Kidney (tissue), 14 donors: ENCODE results near the gene PCNX3. TPM values are rescaled to one million over a fixed set of nuclear protein-coding genes. Genes with fewer than 3 reads are reported as not detected.

Source experiments
- DNase-seq, 5 donors: peaks; one replicate each; pipeline ENCODE4 v3.0.0-alpha.2; 2013 to 2020
- FAIRE-seq: peaks from 2 replicates; lab custom pipeline; 2012; peaks lifted over from hg19 to GRCh38; lab: Jason Lieb, UNC
- H3K27ac ChIP-seq, 2 donors: one replicate each; pipeline ENCODE4 v1.7.0; 2013; ENCODE audit warnings: low read depth in 2 of 2, low read length in 2 of 2, inconsistent platforms in 1 of 2
- H3K27me3 ChIP-seq: one replicate; pipeline ENCODE4 v1.7.1; 2013; ENCODE audit warnings: low read length, inconsistent platforms; ENCODE audit not compliant: control insufficient read depth, insufficient read depth
- H3K36me3 ChIP-seq, 3 donors: one replicate each; pipeline versions ENCODE4 v1.7.0 to v1.7.1; 2013; ENCODE audit warnings: low read length in 3 of 3, control low read depth in 1 of 3, inconsistent platforms in 1 of 3; ENCODE audit not compliant: insufficient read depth in 3 of 3, control insufficient read depth in 2 of 3
- H3K4me1 ChIP-seq, 3 donors: one replicate each; pipeline versions ENCODE4 v1.7.0 to v1.7.1; 2013; ENCODE audit warnings: low read length in 3 of 3, inconsistent platforms in 1 of 3, low read depth in 1 of 3; ENCODE audit not compliant: control insufficient read depth in 2 of 3, insufficient read depth in 2 of 3
- H3K4me3 ChIP-seq, 3 donors: one replicate each; pipeline versions ENCODE4 v1.7.0 to v1.8.1; 2013; ENCODE audit warnings: low read length in 3 of 3, control low read depth in 1 of 3, inconsistent platforms in 1 of 3
- H3K9ac ChIP-seq, 3 donors: one replicate each; pipeline versions ENCODE4 v1.7.0 to v1.7.1; 2013; ENCODE audit warnings: low read length in 3 of 3, control low read depth in 1 of 3, inconsistent platforms in 1 of 3
- H3K9me3 ChIP-seq, 3 donors: one replicate each; pipeline versions ENCODE4 v1.7.0 to v1.7.1; 2013; ENCODE audit warnings: low read length in 3 of 3, control low read depth in 1 of 3, inconsistent platforms in 1 of 3; ENCODE audit not compliant: control insufficient read depth in 2 of 3, insufficient read depth in 1 of 3
- CTCF ChIP-seq: IDR thresholded peaks from 3 replicates; pipeline ENCODE4 v1.5.1; 2012; ENCODE audit warnings: mild to moderate bottlenecking, moderate library complexity, borderline replicate concordance; ENCODE audit not compliant: insufficient read depth; ENCODE audit errors: extremely low read depth
- intact Hi-C: fragments of 100-400 bp; cut with DNase I; formaldehyde crosslinking; loops from one replicate; pipeline ENCODE4 v1.11.1; 2022
- microRNA-seq: library from miRNA; unstranded; fragments of <30 nt; microRNA quantifications from one replicate; pipeline ENCODE4 v1.2.0, GENCODE V29; 2020
- polyA plus RNA-seq: library from polyadenylated mRNA; stranded (reverse); fragments of 350-450 nt; fragmentation: Illumina TruSeq; extraction: RNeasy Lipid Tissue Mini Kit (QIAGEN cat#74804); gene quantifications from one replicate; pipeline ENCODE4 v1.2.3, GENCODE V29; 2014; ENCODE audit warnings: low read depth, low replicate concordance; ENCODE audit not compliant: insufficient read depth
- total RNA-seq: library from RNA; stranded (reverse); fragmentation: NEBNext Ultra II Directional; extraction: Animal tissue kit (Norgen Biotek cat#: 25700); gene quantifications from one replicate; pipeline ENCODE4 v1.2.1, GENCODE V29; 2021
- donor health status: control.
- donor health status: control.
- donor health status: control.
- donor health status: control.
- donor health status: control.
- donor health status: DM: yes; HTN: yes; CAD: no.
- donor health status: Normal renal cell carcinoma (clear cell type).

Gene PCNX3
- total and polyA plus RNA-seq, 2 donors from 2014 or later, result 13.6 to 44.4 TPM

DNA sequence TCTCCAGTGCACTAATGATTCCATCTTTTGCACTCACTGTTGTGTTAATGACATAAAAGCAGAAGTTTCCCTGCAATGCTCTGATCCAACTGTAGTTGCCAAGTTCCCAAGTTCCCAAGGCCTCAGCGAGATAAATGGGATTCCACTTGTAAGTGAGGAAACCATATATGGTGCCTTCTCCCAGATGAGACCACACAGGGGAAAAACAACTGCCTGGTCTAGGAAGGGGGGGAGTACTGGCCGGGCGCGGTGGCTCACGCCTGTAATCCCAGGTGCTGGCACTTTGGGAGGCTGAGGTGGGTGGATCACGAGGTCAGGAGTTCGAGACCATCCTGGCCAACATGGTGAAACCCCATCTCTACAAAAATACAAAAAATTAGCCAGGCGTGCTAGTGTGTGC lies 70.4 kb downstream of the PCNX3 start:
- H3K27me3 ChIP-seq, result no peaks in the 10 kb centered on the region
- H3K36me3 ChIP-seq, result no peaks in the 10 kb centered on the region
- H3K9me3 ChIP-seq, result no peaks in the 10 kb centered on the region
- H3K4me3 ChIP-seq, result no peak overlapping the region
- H3K9ac ChIP-seq, result no peak overlapping the region
- H3K27ac ChIP-seq, result no peak overlapping the region
- FAIRE-seq (no peak), DNase-seq (no peak)
- intact Hi-C loops, result no loop called here
- H3K4me1 ChIP-seq, result no peaks in the 10 kb centered on the region
- TF ChIP-seq CTCF, result no peak

Small RNAs within 50 kb of the gene (microRNA-seq; reads per million reads assigned to microRNA genes)
- not detected for gene MIR4489
- gene MIR4690, result not detected

Other genes with a start within 250 kb of the PCNX3 start
- gene SLC25A45, start 233.1 kb upstream of the PCNX3 start, total RNA-seq, result 14.7 TPM
- 4.1 TPM for gene SLC25A45, start 233.1 kb upstream of the PCNX3 start, polyA plus RNA-seq
- 41.3 TPM for gene FRMD8, start 229.1 kb upstream of the PCNX3 start, total RNA-seq
- gene FRMD8, start 229.1 kb upstream of the PCNX3 start, polyA plus RNA-seq, result 9.4 TPM
- gene NEAT1, start 193.0 kb upstream of the PCNX3 start, total RNA-seq, result 1,006 TPM
- gene NEAT1, start 193.0 kb upstream of the PCNX3 start, polyA plus RNA-seq, result 595 TPM
- gene MALAT1, start 116.7 kb upstream of the PCNX3 start, total RNA-seq, result 15,262 TPM
- gene MALAT1, start 116.7 kb upstream of the PCNX3 start, polyA plus RNA-seq, result 219 TPM
- gene SCYL1, start 90.7 kb upstream of the PCNX3 start, total RNA-seq, result 72.2 TPM
- gene SCYL1, start 90.7 kb upstream of the PCNX3 start, polyA plus RNA-seq, result 78.9 TPM
- 165 TPM for gene LTBP3, start 57.4 kb upstream of the PCNX3 start, total RNA-seq
- gene LTBP3, start 57.4 kb upstream of the PCNX3 start, polyA plus RNA-seq, result 61.6 TPM
- 32.0 TPM for gene ZNRD2, start 45.3 kb upstream of the PCNX3 start, total RNA-seq
- gene ZNRD2, start 45.3 kb upstream of the PCNX3 start, polyA plus RNA-seq, result 60.4 TPM
- gene FAM89B, start 43.2 kb upstream of the PCNX3 start, total RNA-seq, result 36.7 TPM
- 33.5 TPM for gene FAM89B, start 43.2 kb upstream of the PCNX3 start, polyA plus RNA-seq
- gene EHBP1L1, start 39.7 kb upstream of the PCNX3 start, total RNA-seq, result 95.4 TPM
- 20.5 TPM for gene EHBP1L1, start 39.7 kb upstream of the PCNX3 start, polyA plus RNA-seq
- 0.25 TPM for gene KCNK7, start 20.0 kb upstream of the PCNX3 start, total RNA-seq
- not detected for gene KCNK7, start 20.0 kb upstream of the PCNX3 start, polyA plus RNA-seq
- 89.1 TPM for gene MAP3K11, start 1.6 kb upstream of the PCNX3 start, total RNA-seq
- gene MAP3K11, start 1.6 kb upstream of the PCNX3 start, polyA plus RNA-seq, result 55.7 TPM
- gene SIPA1, start 22.3 kb downstream of the PCNX3 start, total RNA-seq, result 71.0 TPM
- gene SIPA1, start 22.3 kb downstream of the PCNX3 start, polyA plus RNA-seq, result 46.4 TPM
- gene RELA, start 47.1 kb downstream of the PCNX3 start, total RNA-seq, result 81.6 TPM
- 34.8 TPM for gene RELA, start 47.1 kb downstream of the PCNX3 start, polyA plus RNA-seq
- gene KAT5, start 96.5 kb downstream of the PCNX3 start, total RNA-seq, result 74.7 TPM
- gene KAT5, start 96.5 kb downstream of the PCNX3 start, polyA plus RNA-seq, result 68.4 TPM
- 43.7 TPM for gene RNASEH2C, start 105.0 kb downstream of the PCNX3 start, total RNA-seq
- 129 TPM for gene RNASEH2C, start 105.0 kb downstream of the PCNX3 start, polyA plus RNA-seq
- gene AP5B1, start 165.2 kb downstream of the PCNX3 start, total RNA-seq, result 18.3 TPM
- gene AP5B1, start 165.2 kb downstream of the PCNX3 start, polyA plus RNA-seq, result 6.3 TPM
- 6.6 TPM for gene OVOL1, start 171.3 kb downstream of the PCNX3 start, total RNA-seq
- 6.7 TPM for gene OVOL1, start 171.3 kb downstream of the PCNX3 start, polyA plus RNA-seq
- gene SNX32, start 218.2 kb downstream of the PCNX3 start, total RNA-seq, result 1.0 TPM
- 0.43 TPM for gene SNX32, start 218.2 kb downstream of the PCNX3 start, polyA plus RNA-seq
- 705 TPM for gene CFL1, start 242.4 kb downstream of the PCNX3 start, total RNA-seq
- gene CFL1, start 242.4 kb downstream of the PCNX3 start, polyA plus RNA-seq, result 846 TPM
- 54.9 TPM for gene MUS81, start 244.7 kb downstream of the PCNX3 start, total RNA-seq
- 31.2 TPM for gene MUS81, start 244.7 kb downstream of the PCNX3 start, polyA plus RNA-seq